T-helper 2 cell (primary cell): ENCODE measurements around the gene PNRC1.
"Not testable (repeated sequence)": the region's sequence is repeated elsewhere in the genome, so short reads cannot be mapped to it uniquely, and the experiment has no call there.

Experiments
- DNase-seq, 5 experiments: peaks; one replicate each; pipeline versions ENCODE4 v3.0.0 to v3.0.0-alpha.2; 2012 to 2022
- total RNA-seq, 2 donors: gene quantifications; one replicate each; lab custom pipeline; 2026; lab: John Stamatoyannopoulos, UW

PNRC1 gene
- 907 to 1,157 reads per million in 2 donors for total RNA-seq

- peak; percentile 99 to 100 (median 100) for DNase-seq
These were observed at the start of gene PNRC1 for GRCh38 chr6:89080281-89081128. Gene PNRC1 (plus strand): TSS chr6:89080751. CDS start chr6:89080895, 144 bp downstream.

GRCh38 chr6:89032599-89032998 lies 48.0 kb upstream of the PNRC1 start:
- no peak for DNase-seq

GRCh38 chr6:89033461-89033860 lies 47.1 kb upstream of the PNRC1 start:
- DNase-seq: no peak

- not testable (repeated sequence) for DNase-seq
These were observed 46.4 kb upstream of the PNRC1 start for GRCh38 chr6:89034116-89034515.

- DNase-seq: no peak
These were observed 45.8 kb upstream of the PNRC1 start for GRCh38 chr6:89034586-89035251.

GRCh38 chr6:89035252-89036101 lies 45.1 kb upstream of the PNRC1 start:
- no peak for DNase-seq

- DNase-seq: no peak
These were observed 43.2 kb upstream of the PNRC1 start for GRCh38 chr6:89037141-89037900.

- DNase-seq: not testable (repeated sequence)
These were observed 42.7 kb upstream of the PNRC1 start for GRCh38 chr6:89037901-89038293.

- DNase-seq: no peak
These were observed 37.9 kb upstream of the PNRC1 start for GRCh38 chr6:89042664-89043063.

GRCh38 chr6:89044328-89045010 lies 36.1 kb upstream of the PNRC1 start:
- no peak for DNase-seq

- no peak for DNase-seq
These were observed 35.6 kb upstream of the PNRC1 start for GRCh38 chr6:89045011-89045387.

GRCh38 chr6:89045576-89045975 lies 35.0 kb upstream of the PNRC1 start:
- DNase-seq: no peak

- DNase-seq: no peak
These were observed 33.1 kb upstream of the PNRC1 start for GRCh38 chr6:89047473-89047872.

GRCh38 chr6:89048288-89048923 lies 32.1 kb upstream of the PNRC1 start:
- DNase-seq: no peak

- no peak for DNase-seq
These were observed 31.6 kb upstream of the PNRC1 start for GRCh38 chr6:89048985-89049384.

GRCh38 chr6:89050155-89050554 lies 30.4 kb upstream of the PNRC1 start:
- no peak for DNase-seq

GRCh38 chr6:89050697-89051096 lies 29.9 kb upstream of the PNRC1 start:
- DNase-seq: no peak

GRCh38 chr6:89051676-89052075 lies 28.9 kb upstream of the PNRC1 start:
- DNase-seq: peak in 1 of 5 experiments; percentile 42

- no peak for DNase-seq
These were observed 26.3 kb upstream of the PNRC1 start for GRCh38 chr6:89054208-89054607.

GRCh38 chr6:89057759-89058158 lies 22.8 kb upstream of the PNRC1 start:
- no peak for DNase-seq

GRCh38 chr6:89058627-89059026 lies 21.9 kb upstream of the PNRC1 start:
- no peak for DNase-seq
